IMR-90 (cell line): ENCODE results near the gene DERL3. TPM values are rescaled to one million over a fixed set of nuclear protein-coding genes. Genes with fewer than 3 reads are reported as not detected.

Experiments used
- ATAC-seq: fragments of 200-7000 bp; cut with Tn5 transposase; 2 replicates; pipeline ENCODE4 v1.9.1; 2020; ENCODE audit warnings: low read depth, mild to moderate bottlenecking, moderate library complexity
- BruUV-seq: library from RNA; stranded (reverse); fragments of 400-500 nt; replicated peaks from 2 replicates; lab custom pipeline; 2021; lab: Mats Ljungman, UMichigan
- CTCF ChIA-PET: fragments of 300-600 bp; formaldehyde crosslinking; extraction: SDS; loops from one replicate; lab custom pipeline; 2021; ENCODE audit warnings: antibody characterized with exemption; lab: Yijun Ruan, JAX
- POLR2A ChIA-PET: fragments of 300-600 bp; sonication (Branson Sonifier 250); formaldehyde crosslinking; loops from one replicate; lab custom pipeline; 2022; ENCODE audit warnings: antibody characterized with exemption; ENCODE audit not compliant: unreplicated experiment; lab: Charles Lee
- DNase-seq: peaks from one replicate; pipeline ENCODE4 v3.0.0; 2013
- H2AFZ ChIP-seq: replicated peaks from 2 replicates; pipeline ENCODE3; 2013; ENCODE audit warnings: low read length, mild to moderate bottlenecking; ENCODE audit not compliant: poor library complexity
- H2AK5ac ChIP-seq: 2 replicates; pipeline ENCODE4 v1.6.1; 2013; ENCODE audit warnings: low read depth, low read length, inconsistent platforms
- H2AK9ac ChIP-seq: replicated peaks from 2 replicates; pipeline ENCODE3; 2013; ENCODE audit warnings: mild to moderate bottlenecking, low read depth, low read length, moderate library complexity; ENCODE audit not compliant: poor library complexity
- H2BK120ac ChIP-seq: 2 replicates; pipeline ENCODE4 v1.6.1; 2013; ENCODE audit warnings: low read depth, low read length, inconsistent platforms
- H2BK15ac ChIP-seq: 3 replicates; pipeline ENCODE4 v1.6.1; 2013; ENCODE audit warnings: low read depth, low read length, inconsistent platforms
- H2BK20ac ChIP-seq: 2 replicates; pipeline ENCODE4 v1.6.1; 2013; ENCODE audit warnings: low read depth, mild to moderate bottlenecking, inconsistent platforms, low read length, moderate library complexity
- H2BK5ac ChIP-seq: 2 replicates; pipeline ENCODE4 v1.6.1; 2013; ENCODE audit warnings: mild to moderate bottlenecking, low read depth, low read length, inconsistent platforms; ENCODE audit not compliant: poor library complexity, severe bottlenecking
- H3K14ac ChIP-seq: replicated peaks from 2 replicates; pipeline ENCODE4 v1.6.1; 2013; ENCODE audit warnings: low read depth, low read length, inconsistent platforms
- H3K18ac ChIP-seq: 2 replicates; pipeline ENCODE4 v1.6.1; 2013; ENCODE audit warnings: low read depth, low read length, control low read depth
- H3K23ac ChIP-seq: 2 replicates; pipeline ENCODE4 v1.6.1; 2013; ENCODE audit warnings: low read depth, low read length, inconsistent platforms
- H3K27ac ChIP-seq: 2 replicates; pipeline ENCODE4 v1.5.1; 2013; ENCODE audit warnings: mild to moderate bottlenecking, control low read depth, low read length; ENCODE audit not compliant: insufficient read depth
- H3K27me3 ChIP-seq: 2 replicates; pipeline ENCODE4 v1.6.1; 2013; ENCODE audit warnings: low read length; ENCODE audit not compliant: control insufficient read depth, insufficient read depth
- H3K36me3 ChIP-seq: 2 replicates; pipeline ENCODE4 v1.6.1; 2013; ENCODE audit warnings: low read length, mixed read lengths; ENCODE audit not compliant: control insufficient read depth, insufficient read depth
- H3K4ac ChIP-seq: 2 replicates; pipeline ENCODE4 v1.6.1; 2013; ENCODE audit warnings: low read depth, low read length, inconsistent platforms
- H3K4me1 ChIP-seq: 2 replicates; pipeline ENCODE4 v1.6.1; 2013; ENCODE audit warnings: low read length, mixed read lengths; ENCODE audit not compliant: control insufficient read depth, insufficient read depth
- H3K4me2 ChIP-seq: 2 replicates; pipeline ENCODE4 v1.6.1; 2013; ENCODE audit warnings: low read depth, mild to moderate bottlenecking, control low read depth, low read length, moderate library complexity
- H3K4me3 ChIP-seq: 2 replicates; pipeline ENCODE4 v1.5.1; 2013; ENCODE audit warnings: low read depth, mild to moderate bottlenecking, control low read depth, low read length, moderate library complexity; ENCODE audit not compliant: insufficient read depth
- H3K56ac ChIP-seq: 2 replicates; pipeline ENCODE4 v1.6.1; 2013; ENCODE audit warnings: low read length, inconsistent platforms; ENCODE audit not compliant: insufficient read depth; ENCODE audit errors: extremely low read depth
- H3K79me1 ChIP-seq, 2 experiments: 2 replicates each; pipeline ENCODE4 v1.6.1; 2013; ENCODE audit warnings: low read length in 2 of 2, inconsistent platforms in 1 of 2, low read depth in 1 of 2
- H3K9ac ChIP-seq: 2 replicates; pipeline ENCODE4 v1.6.1; 2013; ENCODE audit warnings: low read depth, low read length, control low read depth
- H3K9me1 ChIP-seq: 2 replicates; pipeline ENCODE4 v1.6.1; 2013; ENCODE audit warnings: low read length, inconsistent platforms; ENCODE audit not compliant: insufficient read depth
- H3K9me3 ChIP-seq: 2 replicates; pipeline ENCODE4 v1.6.1; 2013; ENCODE audit warnings: low read length; ENCODE audit not compliant: control insufficient read depth, insufficient read depth
- H4K20me1 ChIP-seq: 2 replicates; pipeline ENCODE4 v1.6.1; 2013; ENCODE audit warnings: low read length, inconsistent platforms; ENCODE audit not compliant: insufficient read depth
- H4K5ac ChIP-seq: 2 replicates; pipeline ENCODE4 v1.6.1; 2013; ENCODE audit warnings: mild to moderate bottlenecking, low read depth, low read length, control low read depth
- H4K8ac ChIP-seq, 2 experiments: 2 replicates each; pipeline ENCODE4 v1.6.1; 2013; ENCODE audit warnings: low read depth in 2 of 2, low read length in 2 of 2, control low read depth in 1 of 2, inconsistent platforms in 1 of 2
- H4K91ac ChIP-seq: 2 replicates; pipeline ENCODE4 v1.6.1; 2013; ENCODE audit warnings: low read depth, low read length, inconsistent platforms; ENCODE audit not compliant: insufficient read depth
- BHLHE40 ChIP-seq: fragments of 150-350 bp; IDR thresholded peaks from 2 replicates; pipeline ENCODE4 v1.6.1; 2016; ENCODE audit warnings: mild to moderate bottlenecking, low read depth, low read length
- CEBPB ChIP-seq: IDR thresholded peaks from 2 replicates; pipeline ENCODE4 v1.6.1; 2012; ENCODE audit warnings: low read depth, low read length, improper control_type of control experiment
- CHD1 ChIP-seq: IDR thresholded peaks from 2 replicates; pipeline ENCODE4 v1.6.1; 2012; ENCODE audit warnings: low read depth, low read length, improper control_type of control experiment
- FOS ChIP-seq: fragments of 150-350 bp; IDR thresholded peaks from 2 replicates; pipeline ENCODE4 v1.6.1; 2016; ENCODE audit warnings: low read depth, low read length
- MAFK ChIP-seq: IDR thresholded peaks from 2 replicates; pipeline ENCODE4 v1.6.1; 2012; ENCODE audit warnings: low read depth, low read length, improper control_type of control experiment
- MAZ ChIP-seq: IDR thresholded peaks from 2 replicates; pipeline ENCODE4 v1.6.1; 2012; ENCODE audit warnings: low read depth, mild to moderate bottlenecking, low read length, improper control_type of control experiment, moderate library complexity, borderline replicate concordance
- MXI1 ChIP-seq: IDR thresholded peaks from 2 replicates; pipeline ENCODE4 v1.6.1; 2012; ENCODE audit warnings: low read depth, mild to moderate bottlenecking, low read length, moderate library complexity, borderline replicate concordance
- NFE2L2 ChIP-seq: fragments of 150-350 bp; IDR thresholded peaks from 2 replicates; pipeline ENCODE4 v1.6.1; 2016; ENCODE audit warnings: low read depth, mild to moderate bottlenecking, low read length
- POLR2A ChIP-seq: IDR thresholded peaks from 2 replicates; pipeline ENCODE4 v1.6.1; 2012; ENCODE audit warnings: mild to moderate bottlenecking, low read depth, low read length
- RAD21 ChIP-seq: IDR thresholded peaks from 2 replicates; pipeline ENCODE4 v1.6.1; 2012; ENCODE audit warnings: low read length, improper control_type of control experiment
- WGBS, 2 experiments: methylation state at CpG; one replicate each; pipeline versions ENCODE4 v1.1.5 to v1.1.7; 2013; ENCODE audit warnings: missing lambda C conversion rate in 2 of 2; ENCODE audit not compliant: insufficient read length in 1 of 2; ENCODE audit errors: extremely low coverage in 2 of 2; 5-methylcytosine and 5-hydroxymethylcytosine counted together
- dilution Hi-C: fragments of 300-500 bp; cut with HindIII; formaldehyde crosslinking; loops from one replicate; pipeline ENCODE4 v1.14.3; 2018; ENCODE audit warnings: low sequenced_read_pairs; ENCODE audit not compliant: unreplicated experiment
- in situ Hi-C: fragments of 300-500 bp; cut with MboI; formaldehyde crosslinking; loops from 3 replicates; pipeline ENCODE4 v1.14.3; 2019; ENCODE audit warnings: low sequenced_read_pairs, inconsistent platforms, mixed read lengths
- intact Hi-C: fragments of 100-400 bp; cut with micrococcal nuclease; formaldehyde crosslinking; loops from 2 replicates; pipeline ENCODE4 v1.10.0; 2022
- polyA plus RNA-seq, 3 experiments: library from polyadenylated mRNA; depleted of rRNA; stranded (reverse); fragments of >200 nt; gene quantifications; 2 replicates each; pipeline ENCODE4 v1.2.3, GENCODE V29; 2012; ENCODE audit warnings: low replicate concordance in 1 of 3
- total RNA-seq: library from RNA; depleted of rRNA; stranded (reverse); fragments of >200 nt; gene quantifications from 2 replicates; pipeline ENCODE4 v1.2.3, GENCODE V29; 2012
- TF ChIP-seq, protein P1 (sequence below): fragments of 150-350 bp; IDR thresholded peaks from 2 replicates; pipeline ENCODE4 v1.6.1; 2016; ENCODE audit warnings: low read depth, mild to moderate bottlenecking, low read length, moderate library complexity, borderline replicate concordance

The DERL3 gene
- total and polyA plus RNA-seq, 2 of the 4 experiments (the other 2 are of a cell fraction), result 0.18 to 0.62 TPM

DNA sequence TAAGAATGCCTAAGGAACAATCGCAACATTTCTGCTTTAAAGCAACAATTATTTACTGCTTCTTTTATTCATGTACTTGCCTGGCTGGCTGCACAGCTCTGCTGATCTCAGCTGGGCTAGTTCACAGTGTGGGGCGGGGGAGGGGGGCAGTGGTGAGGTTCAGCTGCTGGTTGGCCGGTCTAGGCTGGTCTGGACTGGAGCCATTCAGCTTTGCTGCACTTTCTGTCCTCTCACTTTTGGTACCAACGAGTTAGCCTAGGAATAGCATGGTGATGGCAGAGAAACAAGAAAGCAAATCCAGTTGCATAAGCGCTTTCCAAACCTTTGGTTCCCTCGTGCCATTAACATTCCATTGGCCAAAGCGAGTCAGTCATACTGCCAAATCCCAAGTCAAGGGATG, 39.4 kb upstream of the DERL3 start:
- Histone ChIP-seq H2BK120ac (no peak overlapping the region), H2AFZ (no peak overlapping the region), H2AK5ac (no peak overlapping the region), H3K56ac (no peak overlapping the region), H3K4me3 (no peak overlapping the region), H3K4ac (no peak overlapping the region), H3K9me3 (no peaks in the 10 kb centered on the region), H3K79me1 (no peaks in the 10 kb centered on the region), H3K4me2 (no peak overlapping the region), H3K9ac (no peak overlapping the region), H3K18ac (no peak overlapping the region), H3K9me1 (peaks cover 8% of the 10 kb centered on the region; the same call in 1 of the 2 replicates), H3K23ac (no peak overlapping the region), H4K8ac (no peak overlapping the region), H3K27me3 (no peaks in the 10 kb centered on the region), H2BK20ac (no peak overlapping the region), H2BK5ac (no peak overlapping the region), H4K5ac (no peak overlapping the region), H2BK15ac (no peak overlapping the region), H2AK9ac (no peak overlapping the region), H4K91ac (no peak overlapping the region), H3K36me3 (peaks cover 1% of the 10 kb centered on the region), H3K4me1 (no peaks in the 10 kb centered on the region), H3K14ac (no peak overlapping the region), H4K20me1 (no peaks in the 10 kb centered on the region), H3K27ac (no peak overlapping the region)
- no peak for DNase-seq
- dilution Hi-C loops, result no loop called here
- TF ChIP-seq, protein P1, sequence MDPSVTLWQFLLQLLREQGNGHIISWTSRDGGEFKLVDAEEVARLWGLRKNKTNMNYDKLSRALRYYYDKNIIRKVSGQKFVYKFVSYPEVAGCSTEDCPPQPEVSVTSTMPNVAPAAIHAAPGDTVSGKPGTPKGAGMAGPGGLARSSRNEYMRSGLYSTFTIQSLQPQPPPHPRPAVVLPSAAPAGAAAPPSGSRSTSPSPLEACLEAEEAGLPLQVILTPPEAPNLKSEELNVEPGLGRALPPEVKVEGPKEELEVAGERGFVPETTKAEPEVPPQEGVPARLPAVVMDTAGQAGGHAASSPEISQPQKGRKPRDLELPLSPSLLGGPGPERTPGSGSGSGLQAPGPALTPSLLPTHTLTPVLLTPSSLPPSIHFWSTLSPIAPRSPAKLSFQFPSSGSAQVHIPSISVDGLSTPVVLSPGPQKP, result no peak
- TF ChIP-seq BHLHE40, result no peak
- no peak for TF ChIP-seq MAZ
- no peak for TF ChIP-seq CHD1
- TF ChIP-seq RAD21, result no peak
- TF ChIP-seq MAFK, result no peak
- no peak for TF ChIP-seq NFE2L2
- TF ChIP-seq CEBPB, result no peak
- no peak for TF ChIP-seq POLR2A
- TF ChIP-seq MXI1, result no peak
- no peak for TF ChIP-seq FOS
- POLR2A ChIA-PET, result no interaction called here
- no TSS peak for BruUV-seq
- intact Hi-C loops, result no loop called here
- ATAC-seq, result no peak
- in situ Hi-C loops, result loop anchor here (5.0 kb wide), 1 partner anchor 59 kb away; no protein-coding TSS in a partner anchor
- WGBS, 2 experiments, result no CpG with 5 or more reads among the region's 7 CpGs
- CTCF ChIA-PET, result no interaction called here
